Activated CD4-positive, alpha-beta T cell treated with anti-CD3 and anti-CD28 coated beads for 36 hours (primary cell): ENCODE measurements around the gene SLC29A1. TPM values are rescaled to one million over a fixed set of nuclear protein-coding genes. Genes with fewer than 3 reads are reported as not detected.

ENCODE experiments used
- ATAC-seq: fragments of 200-7000 bp; cut with Tn5 transposase; one replicate; pipeline ENCODE4 v1.10.0; 2021; ENCODE audit warnings: mild to moderate bottlenecking, moderate library complexity
- CTCF ChIA-PET: fragments of 350-600 bp; sonication (Branson Sonifier 250); formaldehyde crosslinking; loops from one replicate; lab custom pipeline; 2021; ENCODE audit warnings: antibody characterized with exemption; lab: Charles Lee
- POLR2A ChIA-PET: fragments of 350-600 bp; sonication (Branson Sonifier 250); formaldehyde crosslinking; loops from one replicate; lab custom pipeline; 2021; ENCODE audit warnings: antibody characterized with exemption, inconsistent platforms; lab: Charles Lee
- DNase-seq: peaks from one replicate; pipeline ENCODE4 v3.0.0-alpha.2; 2020
- H3K27ac Mint-ChIP-seq: one replicate; pipeline ENCODE4 v1.8.0; 2021; ENCODE audit warnings: mixed read lengths
- H3K27me3 Mint-ChIP-seq: one replicate; pipeline ENCODE4 v1.8.0; 2021; ENCODE audit warnings: mixed read lengths
- H3K36me3 Mint-ChIP-seq: one replicate; pipeline ENCODE4 v1.8.0; 2021; ENCODE audit warnings: low read depth, mixed read lengths
- H3K4me1 Mint-ChIP-seq: one replicate; pipeline ENCODE4 v1.8.0; 2021; ENCODE audit warnings: mixed read lengths
- H3K4me3 Mint-ChIP-seq: one replicate; pipeline ENCODE4 v1.8.0; 2021; ENCODE audit warnings: mild to moderate bottlenecking, moderate library complexity, mixed read lengths
- H3K9me3 Mint-ChIP-seq: one replicate; pipeline ENCODE4 v1.8.0; 2021; ENCODE audit warnings: low read depth, mixed read lengths
- intact Hi-C, 2 experiments: fragments of 100-400 bp; cut with DNase I in 1 of 2; cut with micrococcal nuclease in 1 of 2; formaldehyde crosslinking; loops; one replicate each; pipeline versions ENCODE4 v1.14.2 to v1.15.1; 2022 to 2024; cut with DNase I, micrococcal nuclease
- total RNA-seq, 2 experiments: library from RNA; stranded (reverse); gene quantifications; one replicate each; pipeline ENCODE4 v1.2.3, GENCODE V29; 2021

The SLC29A1 gene
- total RNA-seq, 2 experiments from 2014 or later: 59.8 to 98.3 TPM

DNA sequence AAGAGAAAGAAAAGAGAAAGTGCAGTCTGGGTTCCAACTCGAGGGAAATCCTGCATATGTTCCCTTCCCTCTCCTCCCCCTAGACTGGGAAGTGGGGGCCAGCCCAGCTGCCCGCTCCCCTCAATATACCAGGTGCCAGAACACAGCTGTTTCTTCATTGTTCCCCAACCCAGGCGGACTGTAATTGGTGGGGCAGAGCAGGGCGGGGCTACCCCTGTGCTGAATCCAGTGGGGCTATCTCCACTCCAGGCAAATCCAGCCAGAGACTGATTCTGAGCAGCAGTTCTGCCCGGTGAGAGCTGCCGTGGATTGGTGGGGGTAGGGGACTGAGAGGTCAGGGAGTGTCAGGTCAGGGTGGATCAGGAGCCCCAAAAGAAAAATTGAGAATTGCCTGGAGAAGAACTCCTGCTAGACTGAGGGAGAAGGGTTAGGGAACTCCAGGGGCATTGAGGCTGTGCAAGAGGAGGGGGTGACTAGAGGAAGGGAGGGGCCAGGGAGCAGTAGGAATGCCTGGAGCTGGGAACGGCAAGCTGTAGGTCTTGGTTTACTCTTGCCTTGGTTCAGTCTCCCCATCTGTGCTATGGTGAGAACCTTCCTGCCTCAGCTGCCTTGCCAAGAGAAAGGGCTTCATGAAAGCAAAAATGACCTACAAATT, 6.6 kb upstream of the SLC29A1 start, which contains the start of gene MYMX:
TSS of gene MYMX (plus strand) at position 250 of the 655 bp plus-strand sequence. CDS start 546 bp downstream, outside the sequence.
- H3K27me3 Mint-ChIP-seq: peaks cover 3% of the 10 kb centered on the region
- no peaks in the 10 kb centered on the region for H3K9me3 Mint-ChIP-seq
- CTCF ChIA-PET: no interaction called here
- H3K4me3 Mint-ChIP-seq: no peak within 1 kb of the TSS
- POLR2A ChIA-PET: no interaction called here
- DNase-seq: no peak
- intact Hi-C loops: no loop called here
- H3K36me3 Mint-ChIP-seq: no peaks in the 10 kb centered on the region
- H3K4me1 Mint-ChIP-seq: peaks cover 20% of the 10 kb centered on the region
- H3K27ac Mint-ChIP-seq: no peak within 1 kb of the TSS
- no peak for ATAC-seq

DNA sequence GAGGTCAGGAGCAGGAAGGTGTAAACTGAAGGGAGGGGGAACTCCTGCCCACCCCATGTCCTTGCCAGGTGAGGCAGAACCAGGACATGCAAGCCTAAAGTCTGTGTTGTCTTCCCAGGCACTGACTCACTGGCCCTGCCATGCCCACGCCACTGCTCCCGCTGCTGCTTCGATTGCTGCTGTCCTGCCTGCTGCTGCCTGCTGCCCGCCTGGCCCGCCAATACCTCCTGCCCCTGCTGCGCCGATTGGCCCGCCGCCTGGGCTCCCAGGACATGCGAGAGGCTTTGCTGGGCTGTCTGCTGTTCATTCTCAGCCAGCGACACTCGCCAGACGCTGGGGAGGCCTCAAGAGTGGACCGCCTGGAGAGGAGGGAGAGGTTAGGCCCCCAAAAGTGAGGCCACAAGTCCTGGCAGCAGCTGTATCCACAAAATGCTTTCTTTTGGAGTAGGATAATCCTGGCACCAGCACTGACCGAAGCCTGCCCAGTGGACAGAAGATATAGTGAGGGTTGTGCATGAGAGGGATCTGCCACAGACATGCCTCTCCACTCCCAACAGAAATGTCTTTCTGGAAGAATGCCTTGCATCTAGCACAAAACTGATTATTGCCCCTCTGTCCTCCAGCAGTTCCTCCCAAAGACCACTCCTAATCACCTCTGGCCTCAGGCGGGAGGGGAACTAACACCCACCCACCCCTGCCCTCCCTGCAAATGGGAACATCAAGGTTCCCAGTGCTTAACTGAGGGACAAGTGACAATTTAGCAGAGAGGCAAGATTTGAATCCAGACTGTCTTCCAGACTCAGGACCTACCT, 5.9 kb upstream of the SLC29A1 start:
- DNase-seq (no peak), ATAC-seq (no peak)
- Mint-ChIP-seq H3K4me3 (no peak overlapping the region), H3K9me3 (no peaks in the 10 kb centered on the region), H3K36me3 (no peaks in the 10 kb centered on the region), H3K27ac (no peak overlapping the region), H3K27me3 (peaks cover 3% of the 10 kb centered on the region), H3K4me1 (peaks cover 27% of the 10 kb centered on the region)
- intact Hi-C loops: no loop called here
- ChIA-PET POLR2A (no interaction called here), CTCF (no interaction called here)

DNA sequence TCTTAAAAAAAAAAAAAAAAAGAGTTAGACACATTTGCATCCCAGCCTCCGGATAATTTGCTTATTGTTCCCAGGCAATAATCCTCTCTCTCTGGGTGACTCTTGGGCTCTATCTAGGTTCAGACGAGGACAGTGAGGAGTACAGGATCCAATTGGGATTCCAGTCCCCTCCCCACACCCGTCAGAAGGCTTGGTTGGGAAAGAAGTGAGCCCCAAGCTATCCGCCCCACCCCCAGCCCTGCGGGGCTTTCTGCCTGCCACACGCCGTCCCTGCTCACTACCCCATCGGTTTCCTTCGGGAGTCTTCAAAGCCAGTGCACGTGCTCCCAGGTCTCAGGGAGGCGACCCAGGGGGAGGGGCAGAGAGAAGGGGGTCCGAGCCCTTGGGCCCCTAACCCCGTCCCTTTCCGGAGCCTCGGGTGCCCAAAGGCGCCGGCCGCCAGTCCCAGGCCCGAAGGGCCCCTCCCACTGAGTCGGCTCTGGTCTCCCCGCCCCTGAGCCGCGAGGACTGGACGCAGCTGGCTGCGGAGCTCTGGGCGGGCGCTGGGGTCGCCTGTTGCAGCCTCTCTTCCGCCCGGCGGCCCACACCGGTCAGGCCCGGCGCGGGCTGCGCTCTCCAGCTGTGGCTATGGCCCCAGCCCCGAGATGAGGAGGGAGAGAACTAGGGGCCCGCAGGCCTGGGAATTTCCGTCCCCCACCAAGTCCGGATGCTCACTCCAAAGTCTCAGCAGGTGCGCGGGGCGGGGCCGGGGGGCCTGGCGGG, 4.2 kb upstream of the SLC29A1 start:
- DNase-seq (peak; percentile 54), ATAC-seq (no peak)
- Mint-ChIP-seq H3K9me3 (no peaks in the 10 kb centered on the region), H3K36me3 (no peaks in the 10 kb centered on the region), H3K4me1 (peaks cover 33% of the 10 kb centered on the region), H3K27ac (no peak overlapping the region), H3K27me3 (peaks cover 3% of the 10 kb centered on the region), H3K4me3 (no peak overlapping the region)
- ChIA-PET CTCF (interaction anchor here (1.4 kb wide), 1 partner anchor 93 kb away, joined by 4 read pairs; the partner anchor contains the start of gene AARS2), POLR2A (interaction anchor here (0.6 kb wide), 1 partner anchor 1247 kb away, joined by 3 read pairs; no protein-coding TSS in a partner anchor)
- intact Hi-C loops: no loop called here

DNA sequence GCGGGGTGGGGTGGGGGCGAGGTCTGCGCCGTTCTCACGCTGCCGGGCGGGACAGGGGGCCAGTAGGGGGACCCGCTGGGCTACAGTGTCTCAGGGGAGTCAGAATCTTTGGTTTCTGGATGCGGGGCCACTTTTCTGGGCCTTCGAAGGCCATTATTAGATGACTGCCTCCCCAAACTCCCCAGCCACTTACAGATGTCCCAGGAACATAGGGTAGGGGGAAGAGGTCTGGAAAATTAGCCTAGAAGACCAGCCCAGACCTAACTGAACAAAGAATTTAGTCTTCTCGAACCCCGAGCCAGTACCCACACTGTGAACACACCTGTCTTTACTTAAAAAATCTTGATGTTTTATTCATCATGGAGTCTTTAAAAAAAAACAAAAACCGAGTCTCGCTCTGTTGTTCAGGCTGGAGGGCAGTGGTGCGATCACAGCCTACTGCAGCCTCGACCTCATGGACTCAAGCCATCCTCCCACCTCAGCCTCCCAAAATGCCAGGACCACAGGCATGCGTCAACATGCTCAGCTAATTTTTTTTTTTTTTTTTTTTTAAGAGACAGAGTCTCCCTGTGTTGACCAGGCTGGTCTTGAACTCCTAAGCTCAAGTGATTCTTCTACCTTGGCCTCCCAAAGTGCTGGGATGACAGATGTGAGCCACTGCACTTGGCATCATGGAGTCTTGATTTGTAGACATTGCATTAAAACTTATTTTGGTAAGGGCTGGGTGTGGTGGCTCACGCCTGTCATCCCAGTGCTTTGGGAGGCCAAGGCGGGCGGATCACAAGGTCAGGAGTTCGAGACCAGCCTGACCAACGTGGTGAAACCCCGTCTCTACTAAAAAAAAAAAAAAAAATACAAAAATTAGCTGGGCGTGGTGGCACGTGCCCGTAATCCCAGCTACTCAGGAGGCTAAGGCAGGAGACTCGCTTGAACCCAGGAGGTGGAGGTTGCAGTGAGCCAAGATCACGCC, 3.3 kb upstream of the SLC29A1 start:
- POLR2A ChIA-PET: no interaction called here
- Mint-ChIP-seq H3K27me3 (peaks cover 3% of the 10 kb centered on the region), H3K4me3 (no peak overlapping the region), H3K9me3 (no peaks in the 10 kb centered on the region), H3K27ac (no peak overlapping the region), H3K36me3 (peaks cover 2% of the 10 kb centered on the region), H3K4me1 (peaks cover 42% of the 10 kb centered on the region)
- no peak for DNase-seq
- ATAC-seq: no peak
- intact Hi-C loops: loop anchor here in 1 of 2 experiments (2.0 kb wide), 1 partner anchor 27 kb away; the partner anchor contains the start of gene HSP90AB1
- CTCF ChIA-PET: interaction anchor here (0.6 to 1.4 kb wide), 4 partner anchors 93 to 1577 kb away, joined by 3 to 4 read pairs (median 3); partner anchors contain the start of gene AARS2

DNA sequence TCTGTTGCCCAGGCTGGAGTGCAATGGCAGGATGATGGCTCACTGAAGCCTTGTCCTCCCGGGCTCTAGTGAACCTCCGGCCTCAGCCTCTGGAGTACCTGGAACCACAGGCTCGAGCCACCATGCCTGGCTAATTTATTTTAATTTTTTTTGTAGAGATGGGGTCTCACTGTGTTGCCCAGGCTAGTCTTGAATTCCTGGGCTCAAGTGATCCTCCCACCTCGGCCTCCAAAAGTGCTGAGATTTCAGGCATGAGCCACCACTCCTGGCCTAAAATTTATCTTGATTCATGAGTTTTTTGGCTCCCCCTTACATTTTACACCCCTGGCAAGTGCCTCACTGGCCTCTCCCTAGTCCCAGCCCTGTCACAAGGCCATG, 2.5 kb upstream of the SLC29A1 start:
- Mint-ChIP-seq H3K9me3 (no peaks in the 10 kb centered on the region), H3K27ac (peak overlapping the region; percentile 69)
- intact Hi-C loops: loop anchor here in 1 of 2 experiments (2.0 kb wide), 1 partner anchor 26 kb away; the partner anchor contains the start of gene HSP90AB1

DNA sequence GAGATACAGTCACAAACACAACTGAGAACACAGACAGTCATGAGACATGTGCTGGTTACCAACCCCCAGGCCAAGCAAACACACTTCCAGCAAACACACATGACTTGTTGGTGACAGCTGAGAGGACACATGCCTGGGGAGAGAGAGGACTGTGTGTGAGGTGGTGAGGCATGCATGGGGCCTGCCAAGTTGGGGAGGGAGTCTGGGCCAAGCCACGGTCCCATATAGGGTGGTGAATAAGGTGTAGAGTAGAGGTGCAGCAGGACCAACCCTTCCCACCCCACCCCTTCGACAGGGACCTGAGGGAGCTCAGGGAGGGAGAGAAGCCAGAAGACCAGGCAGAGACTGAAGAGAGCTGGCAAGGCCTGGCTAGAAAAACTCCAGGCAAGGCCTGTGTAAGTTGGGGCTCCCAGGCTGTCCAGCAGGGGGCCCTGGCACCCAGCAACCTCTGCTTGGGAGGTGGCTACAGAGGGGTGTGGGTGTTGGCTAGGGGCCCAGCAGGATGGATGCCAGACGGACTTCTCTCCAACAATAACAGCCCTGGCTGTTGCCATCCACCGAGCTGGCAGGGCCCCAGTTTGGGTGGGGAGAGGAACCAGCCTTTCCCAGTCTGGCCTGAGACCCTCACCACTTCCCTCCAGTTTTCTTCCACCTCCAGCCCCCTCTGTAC, 2.0 kb upstream of the SLC29A1 start:
- H3K4me3 Mint-ChIP-seq: peak overlapping the region; percentile 10
- ChIA-PET CTCF (interaction anchor here (0.6 to 1.8 kb wide), 11 partner anchors 8 to 556 kb away, joined by 3 to 7 read pairs (median 3); no protein-coding TSS in a partner anchor), POLR2A (interaction anchor here (0.5 kb wide), 1 partner anchor 15 kb away, joined by 8 read pairs; no protein-coding TSS in a partner anchor)
- H3K36me3 Mint-ChIP-seq: peaks cover 6% of the 10 kb centered on the region
- intact Hi-C loops: loop anchor here in 1 of 2 experiments (2.0 kb wide), 1 partner anchor 25 kb away; the partner anchor contains the start of gene HSP90AB1
- DNase-seq (peak; percentile 90), ATAC-seq (peak; percentile 70)
- no peaks in the 10 kb centered on the region for H3K9me3 Mint-ChIP-seq
- H3K27ac Mint-ChIP-seq: peak overlapping the region; percentile 69
- H3K27me3 Mint-ChIP-seq: peaks cover 3% of the 10 kb centered on the region
- H3K4me1 Mint-ChIP-seq: peaks cover 48% of the 10 kb centered on the region

More for the DNA sequence above, 2.5 kb upstream of the SLC29A1 start:
- POLR2A ChIA-PET: no interaction called here
- Mint-ChIP-seq H3K36me3 (peaks cover 2% of the 10 kb centered on the region), H3K4me1 (peaks cover 46% of the 10 kb centered on the region), H3K27me3 (peaks cover 3% of the 10 kb centered on the region), H3K4me3 (peak overlapping the region; percentile 10)
- CTCF ChIA-PET: interaction anchor here (0.6 to 1.7 kb wide), 10 partner anchors 13 to 1578 kb away, joined by 3 to 7 read pairs (median 3); no protein-coding TSS in a partner anchor
- DNase-seq (no peak), ATAC-seq (no peak)

DNA sequence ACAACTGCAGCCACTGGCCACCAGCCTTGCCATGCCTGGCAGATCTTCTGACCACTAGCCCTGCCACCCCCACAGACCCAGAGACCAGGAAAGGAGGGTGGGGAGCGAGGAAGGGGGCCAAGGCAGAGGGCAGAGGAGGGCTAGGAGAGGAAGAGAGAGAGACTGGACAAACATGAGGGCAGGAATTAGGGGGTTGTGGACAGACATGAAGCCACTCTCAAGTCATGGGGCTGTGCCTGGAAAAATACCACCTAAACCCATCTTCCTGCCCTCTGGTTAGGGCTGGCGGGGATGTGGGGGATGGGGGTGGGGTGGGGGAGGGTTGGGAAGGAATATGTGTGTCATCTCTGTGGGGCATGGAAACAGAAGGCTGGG, 1.4 kb upstream of the SLC29A1 start:
- Mint-ChIP-seq H3K4me1 (peaks cover 48% of the 10 kb centered on the region), H3K27me3 (peaks cover under 1% of the 10 kb centered on the region), H3K4me3 (no peak overlapping the region), H3K9me3 (no peaks in the 10 kb centered on the region), H3K27ac (no peak overlapping the region), H3K36me3 (peaks cover 9% of the 10 kb centered on the region)
- intact Hi-C loops: loop anchor here in 1 of 2 experiments (2.0 kb wide), 2 partner anchors 25 to 35 kb away; partner anchors contain the start of genes HSP90AB1 and SLC35B2
- DNase-seq (peak; percentile 22), ATAC-seq (no peak)
- POLR2A ChIA-PET: interaction anchor here (0.5 to 3.2 kb wide), 2 partner anchors 15 to 24 kb away, joined by 8 to 55 read pairs; partner anchors contain the start of gene HSP90AB1
- CTCF ChIA-PET: interaction anchor here (1.0 to 1.8 kb wide), 6 partner anchors 9 to 104 kb away, joined by 3 to 7 read pairs (median 4); no protein-coding TSS in a partner anchor

DNA sequence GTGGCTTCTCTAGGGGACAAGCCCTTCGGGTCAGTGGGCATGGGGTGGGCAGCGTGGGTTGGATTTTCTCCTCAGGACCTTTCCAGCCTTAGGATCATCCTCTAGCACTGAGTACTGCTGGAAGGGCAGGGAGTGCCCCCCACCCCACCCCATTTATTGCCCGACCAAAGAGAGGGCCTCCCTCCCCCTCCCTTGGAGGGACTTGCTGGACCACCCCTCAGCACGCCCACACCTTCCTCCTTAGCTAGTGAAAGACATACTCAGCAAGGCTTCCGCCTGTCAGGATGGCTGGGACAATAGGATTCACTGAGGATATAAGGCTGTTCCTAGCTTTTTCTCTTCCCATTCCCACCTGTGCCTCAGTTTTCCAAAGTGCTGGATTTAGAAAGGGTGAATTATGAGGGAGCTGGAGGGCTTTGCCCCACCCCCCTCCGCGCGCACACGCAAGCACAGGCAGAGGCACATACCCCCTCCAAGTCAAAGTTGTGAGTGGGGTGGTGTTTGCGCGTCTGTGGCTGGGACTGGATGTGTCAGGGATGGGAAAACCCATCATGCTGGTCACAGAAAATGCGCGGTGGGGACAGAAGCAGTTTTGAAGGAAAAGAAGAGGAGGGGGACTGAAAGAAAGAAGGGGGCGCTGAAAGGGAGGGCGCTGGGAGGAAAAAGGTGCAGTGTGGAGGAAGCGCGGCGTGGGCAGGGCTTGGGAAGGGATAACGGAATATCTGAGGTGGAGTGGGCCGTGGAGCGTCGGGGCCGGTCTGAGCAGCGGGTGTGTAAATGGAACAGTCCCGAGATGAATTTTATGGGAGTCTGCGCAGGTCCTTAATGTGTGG, 693 bp upstream of the SLC29A1 start:
- DNase-seq: peak; percentile 40
- Mint-ChIP-seq H3K9me3 (no peaks in the 10 kb centered on the region), H3K27ac (peak overlapping the region; percentile 71), H3K4me3 (peak overlapping the region; percentile 83), H3K27me3 (no peaks in the 10 kb centered on the region), H3K4me1 (peaks cover 48% of the 10 kb centered on the region), H3K36me3 (peaks cover 9% of the 10 kb centered on the region)
- peak; percentile 2 for ATAC-seq
- CTCF ChIA-PET: interaction anchor here (0.7 to 1.8 kb wide), 6 partner anchors 9 to 288 kb away, joined by 3 to 7 read pairs (median 4); no protein-coding TSS in a partner anchor
- intact Hi-C loops: loop anchor here (1.0 to 2.0 kb wide), 9 partner anchors 16 to 451 kb away; partner anchors contain the start of genes AARS2 (in 1 of the 2), CDC5L (in 1 of the 2), MRPL14 (in 1 of the 2) and NFKBIE (in 1 of the 2)
- POLR2A ChIA-PET: interaction anchor here (0.6 to 3.2 kb wide), 3 partner anchors 24 to 198 kb away, joined by 3 to 55 read pairs (median 28); partner anchors contain the start of genes HSP90AB1 and SLC35B2
